Body of pancreas (tissue), 4 donors: ENCODE data around the gene RBM26. TPM values are rescaled to one million over a fixed set of nuclear protein-coding genes. Genes with fewer than 3 reads are reported as not detected.

ENCODE experiments used
- ATAC-seq: fragments of 150-250 bp; one replicate; pipeline ENCODE4 v1.9.1; 2016
- DNase-seq, 4 donors: peaks; one replicate each; pipeline ENCODE4 v3.0.0-alpha.2; 2019
- H3K27ac ChIP-seq, 4 donors: fragments of 200-600 bp; sonication (generic); 1 replicate in 3 of 4; 2 replicates in 1 of 4; pipeline versions ENCODE4 v1.5.1 to v1.6.1; 2016 to 2019; ENCODE audit warnings: mild to moderate bottlenecking in 1 of 4, mixed read lengths in 1 of 4, moderate library complexity in 1 of 4
- H3K27me3 ChIP-seq, 2 donors: fragments of 200-600 bp; sonication (generic); one replicate each; pipeline ENCODE4 v1.6.0; 2016; ENCODE audit warnings: mild to moderate bottlenecking in 1 of 2
- H3K36me3 ChIP-seq, 2 donors: fragments of 200-600 bp; sonication (generic); replicated peaks in 1 of 2; 2 replicates each; pipeline ENCODE4 v1.5.1; 2016; ENCODE audit warnings: low read depth in 2 of 2; ENCODE audit not compliant: insufficient read depth in 1 of 2
- H3K4me1 ChIP-seq: fragments of 200-600 bp; sonication (generic); one replicate; pipeline ENCODE4 v1.6.0; 2016
- H3K4me3 ChIP-seq, 2 donors: fragments of 200-600 bp; sonication (generic); 1 replicate in 1 of 2; 2 replicates in 1 of 2; pipeline ENCODE4 v1.5.1; 2016 to 2019
- H3K9me3 ChIP-seq, 3 donors: fragments of 200-600 bp; sonication (generic); 1 replicate in 2 of 3; 2 replicates in 1 of 3; pipeline ENCODE4 v1.5.1; 2016
- POLR2A ChIP-seq, 3 donors: fragments of 450-650 bp; IDR thresholded peaks; one replicate each; pipeline ENCODE4 v1.6.1; 2016; ENCODE audit warnings: antibody characterized with exemption in 3 of 3, mild to moderate bottlenecking in 2 of 3
- WGBS, 2 donors: methylation state at CpG; one replicate each; pipeline ENCODE4 v1.1.5; 2017; 5-methylcytosine and 5-hydroxymethylcytosine counted together
- intact Hi-C: fragments of 100-400 bp; cut with DNase I; formaldehyde crosslinking; loops from one replicate; pipeline ENCODE4 v1.15.1; 2023
- total RNA-seq, 2 donors: library from RNA; depleted of rRNA; stranded (reverse); fragments of >200 nt; gene quantifications; one replicate each; pipeline ENCODE4 v1.1.0, GENCODE V29; 2016
- TF ChIP-seq, protein P1 (sequence below), 7 experiments: fragments of 450-650 bp in 4 of 7; fragments of 200-600 bp in 3 of 7; sonication (generic) in 3 of 7; IDR thresholded peaks; one replicate each; pipeline ENCODE4 v1.5.1; 2016 to 2019; ENCODE audit warnings: antibody characterized with exemption in 7 of 7

RBM26 gene
- total RNA-seq, 2 donors from 2014 or later, result 32.3 to 38.1 TPM

DNA sequence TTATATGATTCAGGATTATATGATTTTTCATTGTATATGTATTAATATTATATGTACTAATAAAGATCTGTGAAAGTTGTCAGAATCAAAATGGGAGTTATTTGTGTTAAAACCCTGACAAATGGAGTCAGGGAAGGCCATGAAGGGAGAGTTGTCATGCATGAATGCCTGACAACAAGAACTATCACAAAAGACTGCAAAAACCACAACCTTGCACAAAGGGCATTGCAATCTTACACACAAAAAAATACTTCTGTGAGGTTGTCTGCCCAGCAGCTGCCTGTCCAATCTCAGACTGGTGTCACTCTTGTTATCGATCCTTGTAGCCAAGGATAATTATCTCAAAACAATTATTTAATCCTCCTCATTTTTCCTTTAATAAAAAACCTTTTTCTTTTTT lies 21.2 kb upstream of the RBM26 start:
- intact Hi-C loops, result no loop called here
- TF ChIP-seq, protein P1, sequence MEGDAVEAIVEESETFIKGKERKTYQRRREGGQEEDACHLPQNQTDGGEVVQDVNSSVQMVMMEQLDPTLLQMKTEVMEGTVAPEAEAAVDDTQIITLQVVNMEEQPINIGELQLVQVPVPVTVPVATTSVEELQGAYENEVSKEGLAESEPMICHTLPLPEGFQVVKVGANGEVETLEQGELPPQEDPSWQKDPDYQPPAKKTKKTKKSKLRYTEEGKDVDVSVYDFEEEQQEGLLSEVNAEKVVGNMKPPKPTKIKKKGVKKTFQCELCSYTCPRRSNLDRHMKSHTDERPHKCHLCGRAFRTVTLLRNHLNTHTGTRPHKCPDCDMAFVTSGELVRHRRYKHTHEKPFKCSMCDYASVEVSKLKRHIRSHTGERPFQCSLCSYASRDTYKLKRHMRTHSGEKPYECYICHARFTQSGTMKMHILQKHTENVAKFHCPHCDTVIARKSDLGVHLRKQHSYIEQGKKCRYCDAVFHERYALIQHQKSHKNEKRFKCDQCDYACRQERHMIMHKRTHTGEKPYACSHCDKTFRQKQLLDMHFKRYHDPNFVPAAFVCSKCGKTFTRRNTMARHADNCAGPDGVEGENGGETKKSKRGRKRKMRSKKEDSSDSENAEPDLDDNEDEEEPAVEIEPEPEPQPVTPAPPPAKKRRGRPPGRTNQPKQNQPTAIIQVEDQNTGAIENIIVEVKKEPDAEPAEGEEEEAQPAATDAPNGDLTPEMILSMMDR (IDR thresholded peaks at IDR 0.05), result no peak
- TF ChIP-seq POLR2A (IDR thresholded peaks at IDR 0.05), result no peak
- no peak overlapping the region for H3K27ac ChIP-seq
- H3K9me3 ChIP-seq, result no peaks in the 10 kb centered on the region
- no peak for ATAC-seq
- H3K27me3 ChIP-seq, result no peaks in the 10 kb centered on the region
- 86% methylated on average over 1 of the region's 1 CpG for whole genome bisulfite sequencing, 2 donors
- H3K36me3 ChIP-seq, result no peaks in the 10 kb centered on the region
- H3K4me3 ChIP-seq, result no peak overlapping the region
- no peak for DNase-seq
- H3K4me1 ChIP-seq, result no peaks in the 10 kb centered on the region

DNA sequence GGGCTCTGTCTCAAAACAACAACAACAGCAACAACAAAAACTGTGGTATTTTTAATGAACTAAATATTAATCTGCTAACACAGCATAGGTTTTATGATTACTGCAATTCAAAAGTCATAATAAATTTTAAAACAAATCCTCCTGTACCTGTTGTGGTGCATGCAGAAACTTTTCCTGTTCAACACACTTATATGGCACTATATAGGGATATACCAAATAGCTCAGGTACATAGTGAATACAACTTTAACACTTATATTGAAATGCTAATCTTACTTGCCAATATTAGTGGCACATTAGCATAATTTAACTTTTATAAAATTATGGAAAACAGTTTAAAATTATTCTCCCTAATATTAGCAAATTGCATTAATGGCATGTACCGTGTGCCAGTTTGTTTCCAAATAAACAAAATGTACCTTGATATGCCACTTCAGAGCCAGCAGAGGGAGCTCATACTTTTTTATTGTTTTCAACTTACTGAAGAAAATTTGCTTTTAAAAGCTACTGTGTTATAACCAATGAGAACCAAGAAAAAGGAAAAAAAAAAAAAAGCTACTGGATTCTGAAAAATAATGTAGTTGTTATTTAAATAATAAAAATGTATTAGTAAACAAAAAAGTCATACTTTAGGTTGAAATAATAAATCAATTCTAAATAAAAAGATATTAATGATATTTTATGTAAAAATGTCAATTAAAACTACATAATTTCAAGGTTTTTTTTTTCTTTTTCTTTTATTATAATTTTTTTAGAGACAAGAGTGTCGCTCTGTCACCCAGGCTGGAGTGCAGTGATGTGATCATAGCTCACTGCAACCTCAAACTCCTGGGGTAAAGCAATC lies 18.0 kb upstream of the RBM26 start:
- Histone ChIP-seq H3K27ac (no peak overlapping the region), H3K4me3 (no peak overlapping the region), H3K9me3 (no peaks in the 10 kb centered on the region), H3K36me3 (no peaks in the 10 kb centered on the region), H3K27me3 (no peaks in the 10 kb centered on the region), H3K4me1 (no peaks in the 10 kb centered on the region)
- 10 to 18% methylated on average over 2 of the region's 2 CpGs for WGBS, 2 donors
- ATAC-seq, result peak; percentile 74
- DNase-seq, result peak in 1 of 4 donors; percentile 14
- TF ChIP-seq, protein P1 (IDR thresholded peaks at IDR 0.05), result peak in 6 of 7 experiments; percentile 45 to 81 (median 71)
- TF ChIP-seq POLR2A (IDR thresholded peaks at IDR 0.05), result no peak
- intact Hi-C loops, result loop anchor here (5.0 kb wide), 1 partner anchor 113 kb away; no protein-coding TSS in a partner anchor

DNA sequence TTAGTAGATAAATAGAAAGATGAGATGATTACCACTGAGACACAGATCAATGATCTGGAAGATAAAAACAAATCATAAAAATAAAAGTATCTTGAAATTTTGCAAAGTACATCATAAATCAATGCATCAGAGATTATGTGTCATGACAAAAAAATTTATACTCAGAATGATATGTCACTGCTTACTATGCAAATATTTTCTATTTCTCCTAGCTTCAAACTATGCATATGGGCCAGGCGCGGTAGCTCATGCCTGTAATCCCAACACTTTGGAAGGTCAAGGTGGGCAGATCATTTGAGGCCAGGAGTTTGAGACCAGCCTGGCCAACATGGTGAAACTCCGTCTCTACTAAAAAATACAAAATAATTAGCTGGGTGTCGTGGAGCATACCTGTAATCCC lies 17.3 kb upstream of the RBM26 start:
- Histone ChIP-seq H3K27me3 (no peaks in the 10 kb centered on the region), H3K36me3 (no peaks in the 10 kb centered on the region), H3K4me3 (no peak overlapping the region), H3K9me3 (no peaks in the 10 kb centered on the region), H3K27ac (no peak overlapping the region), H3K4me1 (no peaks in the 10 kb centered on the region)
- ATAC-seq (no peak), DNase-seq (no peak)
- no peak for TF ChIP-seq POLR2A (IDR thresholded peaks at IDR 0.05)
- TF ChIP-seq, protein P1 (IDR thresholded peaks at IDR 0.05), result no peak
- intact Hi-C loops, result loop anchor here (5.0 kb wide), 1 partner anchor 114 kb away; no protein-coding TSS in a partner anchor
- WGBS, 2 donors, result 82 to 83% methylated on average over 4 of the region's 4 CpGs

DNA sequence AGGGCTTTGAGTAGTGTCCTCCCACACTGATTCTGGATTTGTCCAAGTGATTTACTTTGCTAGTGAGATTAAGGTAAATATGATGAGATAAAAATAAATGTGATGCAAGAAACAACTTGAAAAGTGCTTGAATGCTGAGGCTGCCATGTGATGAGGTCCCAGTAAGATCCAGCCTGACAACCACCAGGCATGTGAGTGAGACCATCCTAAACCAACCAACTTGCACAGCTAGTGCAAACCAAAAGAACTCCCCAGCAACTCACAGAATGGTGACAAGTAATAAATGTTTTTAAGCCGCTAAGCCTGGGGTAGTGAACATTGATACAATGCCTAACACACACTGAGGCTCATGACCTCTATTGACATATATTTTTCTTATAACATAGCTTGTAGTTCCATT lies 13.3 kb upstream of the RBM26 start:
- 88 to 97% methylated on average over 1 of the region's 1 CpG for WGBS, 2 donors
- intact Hi-C loops, result no loop called here

More for the DNA sequence above, 13.3 kb upstream of the RBM26 start:
- DNase-seq (no peak), ATAC-seq (no peak)
- Histone ChIP-seq H3K27ac (no peak overlapping the region), H3K27me3 (no peaks in the 10 kb centered on the region), H3K4me3 (no peak overlapping the region), H3K9me3 (no peaks in the 10 kb centered on the region), H3K4me1 (no peaks in the 10 kb centered on the region), H3K36me3 (no peaks in the 10 kb centered on the region)
- no peak for TF ChIP-seq POLR2A (IDR thresholded peaks at IDR 0.05)
- TF ChIP-seq, protein P1 (IDR thresholded peaks at IDR 0.05), result no peak
